Anterior cingulate cortex (tissue), 58 donors: ENCODE results near the gene LENG9.
"Not testable (repeated sequence)": the region's sequence is repeated elsewhere in the genome, so short reads cannot be mapped to it uniquely, and the experiment has no call there.

Experiments used
- DNase-seq, 58 donors: peaks; one replicate each; lab custom pipeline; 2025; lab: John Stamatoyannopoulos, UW

The LENG9 gene

GRCh38 chr19:54463531-54464043, at the start of gene LENG9:
LENG9 (minus strand) TSS chr19:54463778; CDS start chr19:54463526, 252 bp downstream.
- peak in 55 of 58 donors; percentile 43 to 99 (median 88) for DNase-seq

DNA sequence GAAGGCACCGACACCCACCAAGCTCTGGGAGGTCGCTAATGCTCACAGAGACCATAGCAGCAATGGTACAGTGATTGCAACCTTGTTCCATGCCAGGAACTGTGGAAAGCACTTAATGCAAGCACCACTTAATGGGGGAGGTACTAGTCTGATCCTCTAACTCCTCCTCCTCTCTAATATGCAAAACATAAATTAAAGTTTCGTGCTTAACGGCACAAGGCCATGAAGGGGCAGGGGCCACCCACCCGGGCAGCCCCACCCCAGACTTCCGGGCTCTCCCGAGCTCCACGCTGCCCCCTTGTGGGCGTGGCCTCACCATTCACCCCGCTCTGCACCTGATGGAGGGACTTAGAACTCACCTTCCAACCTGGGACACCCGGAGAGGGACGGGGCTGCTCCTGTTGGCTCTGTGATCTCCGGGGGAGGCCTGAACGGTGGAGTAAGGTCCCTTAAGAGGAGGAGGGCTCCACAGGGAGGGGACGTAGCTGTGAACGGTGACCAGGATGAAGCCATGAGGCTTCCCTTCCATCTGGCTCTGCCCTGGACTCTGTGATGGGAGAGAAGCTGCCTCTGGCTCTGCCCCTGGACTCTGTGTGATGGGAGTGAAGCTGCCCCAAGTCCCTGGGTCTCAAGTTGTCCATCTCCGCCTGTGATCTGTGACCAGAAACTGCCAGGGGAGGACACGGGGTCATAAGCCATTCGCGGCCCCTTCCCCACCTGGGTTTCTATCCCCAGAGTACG, 45.8 kb upstream of the LENG9 start:
- DNase-seq: not testable (repeated sequence)

GRCh38 chr19:54508487-54508886, 44.9 kb upstream of the LENG9 start:
- DNase-seq: not testable (repeated sequence)

DNA sequence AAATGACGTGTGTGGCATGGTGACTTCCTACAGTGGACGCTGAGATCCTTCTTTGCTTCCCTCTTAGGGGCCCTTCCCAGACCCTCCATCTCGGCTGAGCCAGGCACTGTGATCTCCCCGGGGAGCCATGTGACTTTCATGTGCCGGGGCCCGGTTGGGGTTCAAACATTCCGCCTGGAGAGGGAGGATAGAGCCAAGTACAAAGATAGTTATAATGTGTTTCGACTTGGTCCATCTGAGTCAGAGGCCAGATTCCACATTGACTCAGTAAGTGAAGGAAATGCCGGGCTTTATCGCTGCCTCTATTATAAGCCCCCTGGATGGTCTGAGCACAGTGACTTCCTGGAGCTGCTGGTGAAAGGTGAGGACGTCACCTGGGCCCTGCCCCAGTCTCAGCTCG, 44.2 kb upstream of the LENG9 start:
- no peak for DNase-seq

GRCh38 chr19:54507038-54507717, 43.6 kb upstream of the LENG9 start:
- not testable (repeated sequence) for DNase-seq

DNA sequence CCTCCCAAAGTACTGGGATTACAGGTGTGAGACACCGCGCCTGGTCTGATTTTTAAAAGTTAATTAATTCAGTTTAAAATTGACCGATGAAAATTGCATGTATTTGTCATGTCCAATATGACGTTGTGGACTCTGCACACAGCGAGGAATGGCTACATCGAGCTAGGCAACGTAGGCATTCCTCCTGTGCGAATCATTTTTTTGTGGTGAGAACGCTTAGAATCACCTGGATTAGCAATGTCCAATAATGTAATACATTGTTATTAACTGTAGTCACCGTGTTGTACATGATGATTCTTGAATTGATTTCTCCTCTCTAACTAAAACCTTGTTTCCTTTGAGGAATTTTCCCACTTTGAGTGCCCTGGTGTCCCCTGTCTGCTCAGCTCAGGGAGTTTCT, 42.5 kb upstream of the LENG9 start:
- no peak for DNase-seq

DNA sequence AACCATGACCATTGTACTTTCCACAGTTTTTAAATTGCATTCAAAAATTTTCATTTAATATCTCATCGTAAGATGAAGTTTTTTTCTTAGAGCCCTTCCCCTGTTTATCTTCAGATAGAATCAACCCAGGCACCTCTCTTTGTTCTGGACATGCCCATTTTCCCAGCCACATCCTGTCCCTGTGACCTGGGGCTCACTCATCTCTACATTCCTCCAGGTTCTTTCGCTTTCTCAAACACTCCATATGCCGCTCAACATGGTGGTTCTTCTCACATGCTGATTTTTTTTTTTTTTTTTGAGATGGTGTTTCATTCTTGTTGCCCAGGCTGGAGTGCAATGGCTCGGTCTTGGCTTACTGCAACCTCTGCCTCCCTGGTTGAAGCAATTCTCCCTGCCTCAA, 42.0 kb upstream of the LENG9 start:
- DNase-seq: not testable (repeated sequence)

GRCh38 chr19:54502518-54503048, 39.0 kb upstream of the LENG9 start, which contains the start of gene LAIR2:
LAIR2 (plus strand) TSS chr19:54502831; CDS start chr19:54502919, 88 bp downstream.
- DNase-seq: no peak

- DNase-seq: not testable (repeated sequence)
Observed at GRCh38 chr19:54498451-54498772, 34.8 kb upstream of the LENG9 start.

- DNase-seq: not testable (repeated sequence)
Observed at GRCh38 chr19:54497747-54498450, 34.3 kb upstream of the LENG9 start.

GRCh38 chr19:54495284-54495683, 31.7 kb upstream of the LENG9 start:
- not testable (repeated sequence) for DNase-seq

DNA sequence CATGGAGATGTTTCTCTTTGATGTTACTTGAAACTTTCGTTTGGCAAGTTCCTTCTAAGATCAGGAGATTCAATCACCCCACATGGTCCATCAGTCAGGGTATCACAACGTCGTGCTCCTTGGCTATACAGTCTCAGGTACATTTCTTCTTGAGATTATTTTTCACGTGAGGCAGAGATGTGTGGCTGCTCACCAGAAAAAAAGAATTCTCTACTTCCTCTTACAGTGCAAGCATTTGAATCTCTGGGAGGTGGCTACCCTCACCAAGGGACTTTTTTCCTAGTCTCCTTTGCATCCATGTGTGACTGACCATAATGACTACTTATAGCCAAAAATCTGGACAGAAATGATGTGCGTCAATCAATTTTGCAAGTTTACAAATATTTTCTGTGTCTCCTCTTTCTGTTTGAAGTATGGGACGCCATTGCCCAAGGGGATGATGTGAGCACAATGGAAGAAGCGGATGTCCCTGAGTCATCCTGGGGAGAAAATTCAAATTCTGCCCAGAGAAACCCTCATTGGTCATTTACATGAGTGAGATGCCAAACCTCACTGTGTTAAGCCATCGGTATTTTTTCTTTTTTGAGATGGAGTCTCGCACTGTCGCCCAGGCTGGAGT, 30.5 kb upstream of the LENG9 start:
- DNase-seq: no peak

- DNase-seq: not testable (repeated sequence)
Observed at GRCh38 chr19:54493056-54493455, 29.5 kb upstream of the LENG9 start.

GRCh38 chr19:54492568-54492967, 29.0 kb upstream of the LENG9 start:
- no peak for DNase-seq

DNA sequence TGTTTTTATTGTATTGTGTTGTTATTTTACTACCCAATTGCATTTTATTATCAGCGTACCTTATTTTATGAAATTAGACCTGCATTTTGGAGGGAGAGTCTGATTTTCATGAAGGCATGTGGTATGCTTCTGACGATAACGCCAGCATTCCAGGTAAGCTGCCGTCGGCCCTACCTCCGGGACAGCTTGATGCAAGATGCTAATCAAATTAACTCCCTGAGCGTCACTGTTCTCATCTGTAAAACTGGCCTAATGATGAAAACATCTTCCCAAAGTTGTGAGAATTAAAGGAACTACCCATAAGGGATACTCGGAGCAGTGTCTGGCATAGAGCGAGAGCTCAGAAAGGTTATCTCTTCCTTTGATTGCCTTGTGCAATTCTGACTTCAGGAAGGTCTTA, 26.2 kb upstream of the LENG9 start:
- DNase-seq: no peak

DNA sequence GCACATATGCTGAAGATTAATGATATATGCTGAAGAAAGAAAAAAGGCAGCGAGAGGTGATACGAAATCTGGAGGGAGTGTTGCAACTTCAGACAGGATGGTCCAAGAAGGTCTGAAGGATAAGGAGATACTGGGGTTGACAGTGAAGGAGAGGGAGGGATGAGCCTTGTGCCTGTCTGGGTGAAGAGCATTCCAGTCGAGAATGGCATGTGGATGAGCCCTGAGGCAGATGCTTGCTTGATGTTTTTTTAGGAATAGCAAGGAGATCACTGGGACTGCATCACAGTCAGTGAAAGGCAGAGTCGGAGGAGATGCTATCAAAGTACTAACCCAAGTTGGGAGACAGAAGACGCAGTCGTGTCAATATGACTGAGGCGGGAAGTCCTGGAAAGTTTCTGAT, 25.8 kb upstream of the LENG9 start:
- no peak for DNase-seq

DNA sequence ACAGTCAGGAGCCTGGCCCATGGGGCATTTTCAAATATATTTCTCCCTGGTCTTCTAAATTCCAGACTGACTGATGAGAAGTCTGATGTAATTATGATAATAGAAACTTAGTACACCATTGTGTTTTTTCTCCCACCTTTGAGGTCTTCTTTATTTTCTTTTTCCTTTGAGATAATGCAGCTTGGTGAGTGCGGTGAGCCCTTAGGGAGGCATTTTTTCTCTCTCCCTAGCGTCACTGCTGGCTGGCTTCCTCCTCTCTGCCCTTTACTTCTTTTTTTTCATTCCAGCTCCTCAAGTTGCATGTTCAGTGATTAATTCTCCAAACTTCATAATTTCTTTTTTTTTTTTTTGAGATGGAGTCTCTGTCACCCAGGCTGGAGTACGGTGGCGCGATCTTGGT, 22.3 kb upstream of the LENG9 start:
- DNase-seq: no peak

DNA sequence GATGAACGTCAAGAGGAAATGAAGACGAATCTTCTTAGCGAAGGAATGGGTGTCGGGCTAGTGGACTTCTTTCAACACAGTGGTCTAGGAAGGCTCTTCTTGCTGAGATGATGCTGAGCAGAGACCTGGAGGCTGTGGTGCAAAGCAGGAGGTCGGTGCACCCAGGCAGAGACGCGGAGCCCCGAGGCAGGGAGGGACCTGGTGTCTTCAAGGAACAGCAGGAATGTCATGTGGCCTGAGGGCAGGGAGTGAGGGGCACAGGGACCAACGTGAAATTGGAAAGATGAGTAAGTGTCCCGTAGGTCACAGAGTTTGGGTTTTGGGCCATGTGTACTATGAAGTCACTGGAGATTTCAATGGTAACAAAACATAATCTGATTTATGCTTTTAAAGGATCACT, 20.9 kb upstream of the LENG9 start:
- no peak for DNase-seq

DNA sequence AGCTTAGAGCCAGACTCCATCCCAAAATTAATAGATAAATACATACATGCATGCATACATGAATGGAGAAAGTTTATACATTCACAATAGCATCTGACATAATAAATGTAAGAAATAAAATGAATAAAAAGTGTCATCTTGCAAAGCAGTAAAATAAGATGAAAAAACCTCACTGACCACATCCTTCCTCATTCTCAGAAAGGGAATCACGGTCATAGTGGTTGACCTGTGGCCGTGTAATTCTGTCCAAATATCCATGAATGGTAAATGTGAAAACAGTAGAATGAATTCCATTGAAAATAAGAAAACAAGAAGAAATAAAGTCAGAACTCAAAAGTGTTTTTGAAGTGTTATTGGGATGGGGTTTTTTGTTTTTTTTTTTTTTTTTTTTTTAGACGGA, 19.3 kb upstream of the LENG9 start:
- no peak for DNase-seq

DNA sequence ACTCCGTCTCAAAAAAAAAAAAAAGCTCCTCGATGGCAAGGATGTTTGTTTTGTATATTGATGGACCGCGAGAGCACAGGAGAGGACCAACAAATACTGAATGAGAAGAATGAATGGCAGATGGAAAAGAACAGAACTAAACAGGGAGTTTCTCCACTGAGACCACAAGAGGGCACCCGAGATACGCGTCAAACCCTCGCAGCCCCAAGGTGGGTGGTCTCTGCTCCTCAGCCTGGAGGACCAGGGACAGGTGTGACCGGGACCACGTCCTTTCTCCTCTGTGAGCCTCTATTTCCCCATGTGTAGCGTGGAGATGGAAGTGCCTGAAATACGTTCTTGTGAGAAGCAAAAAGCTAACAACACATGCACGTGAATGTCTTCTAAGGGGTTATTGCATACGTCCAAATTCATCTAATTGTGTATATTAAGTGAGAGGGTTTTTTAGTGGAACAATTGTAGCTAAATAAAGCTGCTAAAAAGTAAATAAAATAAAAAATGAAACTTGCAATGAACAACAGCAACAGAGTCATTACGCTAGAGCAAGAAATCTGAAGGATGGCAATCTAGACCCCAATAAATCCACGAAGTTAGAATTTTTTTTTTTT, 17.9 kb upstream of the LENG9 start:
- DNase-seq: peak in 10 of 58 donors; percentile 6 to 23 (median 14)
